ENCODE results near the gene MRPL51.

DNA sequence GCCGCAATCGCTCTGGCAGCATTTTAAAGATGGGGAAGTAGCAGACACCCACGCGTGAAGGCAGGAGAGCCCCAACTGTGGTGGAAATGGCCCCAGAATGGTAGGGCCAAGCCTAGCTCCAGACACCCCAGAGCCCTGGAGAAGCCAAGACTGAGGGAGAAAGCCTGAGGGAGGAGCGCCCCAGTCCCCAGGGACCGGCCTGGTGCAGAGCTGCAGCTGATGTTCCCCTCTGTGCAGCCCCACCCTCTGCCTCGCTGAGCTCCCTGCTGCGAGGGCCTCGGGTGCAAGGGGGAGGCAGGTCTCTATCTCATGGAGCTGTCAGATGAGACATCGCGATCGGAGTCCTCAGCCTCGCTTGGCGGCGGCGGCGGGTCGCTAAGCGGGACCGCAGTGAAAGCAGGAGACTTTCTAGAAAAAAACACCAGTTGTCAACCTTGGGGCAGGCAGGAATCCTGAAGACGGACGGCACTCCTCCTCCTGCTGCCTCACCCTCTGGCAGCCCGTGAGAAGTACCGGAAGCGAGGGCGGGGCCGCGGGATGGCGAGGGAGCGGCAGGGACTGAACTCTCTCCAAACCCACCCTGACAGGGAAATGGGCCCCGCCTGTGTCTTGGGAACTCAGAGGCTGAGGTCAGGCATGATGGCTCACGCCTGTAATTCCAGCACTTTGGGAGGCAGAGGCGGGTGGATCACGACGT lies 47.3 kb upstream of the MRPL51 start:
- TF ChIP-seq, protein P1, sequence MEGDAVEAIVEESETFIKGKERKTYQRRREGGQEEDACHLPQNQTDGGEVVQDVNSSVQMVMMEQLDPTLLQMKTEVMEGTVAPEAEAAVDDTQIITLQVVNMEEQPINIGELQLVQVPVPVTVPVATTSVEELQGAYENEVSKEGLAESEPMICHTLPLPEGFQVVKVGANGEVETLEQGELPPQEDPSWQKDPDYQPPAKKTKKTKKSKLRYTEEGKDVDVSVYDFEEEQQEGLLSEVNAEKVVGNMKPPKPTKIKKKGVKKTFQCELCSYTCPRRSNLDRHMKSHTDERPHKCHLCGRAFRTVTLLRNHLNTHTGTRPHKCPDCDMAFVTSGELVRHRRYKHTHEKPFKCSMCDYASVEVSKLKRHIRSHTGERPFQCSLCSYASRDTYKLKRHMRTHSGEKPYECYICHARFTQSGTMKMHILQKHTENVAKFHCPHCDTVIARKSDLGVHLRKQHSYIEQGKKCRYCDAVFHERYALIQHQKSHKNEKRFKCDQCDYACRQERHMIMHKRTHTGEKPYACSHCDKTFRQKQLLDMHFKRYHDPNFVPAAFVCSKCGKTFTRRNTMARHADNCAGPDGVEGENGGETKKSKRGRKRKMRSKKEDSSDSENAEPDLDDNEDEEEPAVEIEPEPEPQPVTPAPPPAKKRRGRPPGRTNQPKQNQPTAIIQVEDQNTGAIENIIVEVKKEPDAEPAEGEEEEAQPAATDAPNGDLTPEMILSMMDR (IDR thresholded peaks at IDR 0.05; ENCODE audit: poor library complexity) = no peak
- no peak for TF ChIP-seq EZH2 (IDR thresholded peaks at IDR 0.05; ENCODE audit: borderline replicate concordance)
